GM12872 (cell line): Measurements from ENCODE around the gene RAB10.

Experiments
- TF ChIP-seq, protein P1 (sequence below): IDR thresholded peaks from 3 replicates; pipeline ENCODE4 v1.5.1; 2011; ENCODE audit warnings: low read depth, mild to moderate bottlenecking, low read length, moderate library complexity; ENCODE audit not compliant: insufficient read depth

RAB10 gene

DNA sequence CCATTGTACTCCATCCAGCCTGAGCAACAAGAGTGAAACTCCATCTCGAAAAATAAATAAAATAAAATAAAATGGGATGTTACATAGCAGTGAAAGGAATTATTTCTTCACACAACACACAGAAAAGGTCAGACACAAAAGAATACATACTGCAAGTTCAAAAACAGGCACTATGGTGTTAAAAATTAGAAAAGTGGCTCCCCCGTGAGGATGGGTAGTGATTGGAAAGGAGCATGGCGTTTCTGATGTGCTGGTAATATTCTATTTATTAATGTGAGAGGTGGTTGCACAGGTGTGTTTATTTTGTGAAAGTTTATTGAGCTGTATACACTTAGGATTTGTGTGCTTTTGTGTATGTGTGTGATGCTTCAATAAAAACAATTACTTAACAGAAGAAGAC, 22.9 kb upstream of the RAB10 start:
- TF ChIP-seq, protein P1, sequence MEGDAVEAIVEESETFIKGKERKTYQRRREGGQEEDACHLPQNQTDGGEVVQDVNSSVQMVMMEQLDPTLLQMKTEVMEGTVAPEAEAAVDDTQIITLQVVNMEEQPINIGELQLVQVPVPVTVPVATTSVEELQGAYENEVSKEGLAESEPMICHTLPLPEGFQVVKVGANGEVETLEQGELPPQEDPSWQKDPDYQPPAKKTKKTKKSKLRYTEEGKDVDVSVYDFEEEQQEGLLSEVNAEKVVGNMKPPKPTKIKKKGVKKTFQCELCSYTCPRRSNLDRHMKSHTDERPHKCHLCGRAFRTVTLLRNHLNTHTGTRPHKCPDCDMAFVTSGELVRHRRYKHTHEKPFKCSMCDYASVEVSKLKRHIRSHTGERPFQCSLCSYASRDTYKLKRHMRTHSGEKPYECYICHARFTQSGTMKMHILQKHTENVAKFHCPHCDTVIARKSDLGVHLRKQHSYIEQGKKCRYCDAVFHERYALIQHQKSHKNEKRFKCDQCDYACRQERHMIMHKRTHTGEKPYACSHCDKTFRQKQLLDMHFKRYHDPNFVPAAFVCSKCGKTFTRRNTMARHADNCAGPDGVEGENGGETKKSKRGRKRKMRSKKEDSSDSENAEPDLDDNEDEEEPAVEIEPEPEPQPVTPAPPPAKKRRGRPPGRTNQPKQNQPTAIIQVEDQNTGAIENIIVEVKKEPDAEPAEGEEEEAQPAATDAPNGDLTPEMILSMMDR = no peak

- TF ChIP-seq, protein P1 = no peak
Observed at GRCh38 chr2:26011609-26011989, 22.3 kb upstream of the RAB10 start.

- TF ChIP-seq, protein P1 = no peak
Observed at GRCh38 chr2:26011990-26012856, 21.7 kb upstream of the RAB10 start.

DNA sequence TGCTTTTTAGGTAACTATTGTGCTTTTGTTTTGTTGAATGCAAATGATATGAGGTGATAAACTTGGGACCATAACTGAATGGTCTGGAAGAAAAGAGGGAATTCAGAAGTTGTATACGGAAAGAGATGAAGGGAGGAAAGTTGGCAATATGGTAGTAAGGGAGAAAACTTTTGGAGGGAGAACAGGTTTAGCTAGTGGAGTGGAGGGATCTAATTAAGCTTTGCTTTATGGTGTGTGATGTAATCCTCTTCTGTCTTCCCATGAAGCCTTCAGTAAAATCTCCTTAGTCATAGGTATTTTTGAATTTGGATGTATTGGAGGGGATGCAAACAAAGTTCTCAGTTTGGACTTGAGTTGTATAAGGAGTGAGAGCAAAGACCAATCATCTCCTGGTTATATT, 20.2 kb upstream of the RAB10 start:
- TF ChIP-seq, protein P1 = no peak

DNA sequence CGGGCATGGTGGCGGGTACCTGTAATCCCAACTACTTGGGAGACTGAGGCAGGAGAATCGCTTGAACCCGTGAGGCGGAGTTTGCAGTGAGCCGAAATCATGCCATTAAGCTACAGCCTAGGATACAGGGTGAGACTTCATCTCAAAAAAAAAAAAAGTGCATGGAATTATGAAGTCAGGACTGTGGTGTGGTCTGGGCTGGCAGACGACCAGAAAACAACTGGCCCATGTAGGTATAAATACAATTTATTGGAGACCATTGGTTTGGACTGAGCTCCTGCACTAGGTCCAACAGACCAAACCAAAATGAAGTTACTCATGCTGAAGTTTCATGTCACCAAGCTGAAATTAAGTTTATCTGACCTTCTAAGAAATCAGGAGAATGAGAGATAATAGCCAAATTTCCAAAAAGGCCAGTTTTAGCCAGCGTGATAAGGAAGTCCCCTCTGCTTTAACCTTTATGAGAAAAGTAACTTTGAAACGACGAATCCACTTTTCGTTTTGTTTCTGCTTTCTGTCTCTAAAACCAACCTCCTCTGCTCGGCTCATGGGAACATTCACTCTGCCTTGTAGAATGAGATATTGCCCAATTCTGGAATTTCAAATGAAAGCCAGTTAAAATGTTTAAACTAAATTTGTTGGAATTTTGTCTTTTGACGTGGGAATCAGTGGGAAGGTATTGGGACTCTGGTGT, 17.7 kb upstream of the RAB10 start:
- TF ChIP-seq, protein P1 = no peak

GRCh38 chr2:26017464-26018183, 16.3 kb upstream of the RAB10 start:
- TF ChIP-seq, protein P1 = no peak

- TF ChIP-seq, protein P1 = no peak
Observed at GRCh38 chr2:26018184-26019055, 15.5 kb upstream of the RAB10 start.
